HG03103 (cell line): ENCODE measurements around the gene SLC45A3.

ENCODE experiments used
- ATAC-seq: cut with Tn5 transposase; IDR thresholded peaks from one replicate; pipeline ENCODE4 v1.9.1; 2021; ENCODE audit warnings: low read depth; ENCODE audit not compliant: unreplicated experiment

SLC45A3 gene

GRCh38 chr1:205669341-205670149 lies 10.8 kb downstream of the SLC45A3 start:
- ATAC-seq, result peak; percentile 26

DNA sequence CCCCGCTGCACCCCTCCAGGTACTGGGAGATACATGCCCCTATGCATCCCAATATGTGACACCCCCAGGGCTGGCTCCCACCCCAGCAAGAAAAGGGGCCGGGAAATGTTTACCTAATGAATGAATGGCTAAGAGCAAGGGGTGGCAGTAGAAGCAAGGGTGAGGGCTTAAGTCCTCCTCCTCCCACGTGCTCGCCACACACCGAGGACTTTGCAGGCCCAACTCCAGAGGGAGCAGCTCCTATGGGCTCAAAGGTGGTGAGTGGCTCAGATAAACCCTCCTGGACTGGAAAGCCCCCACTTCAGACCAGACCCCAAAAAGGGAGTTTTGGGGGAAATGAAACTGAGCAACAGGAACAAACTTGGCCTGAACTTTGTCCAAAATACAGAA lies 11.4 kb downstream of the SLC45A3 start:
- peak; percentile 29 for ATAC-seq

- no peak for ATAC-seq
Observed at GRCh38 chr1:205667909-205668643, 12.2 kb downstream of the SLC45A3 start.

- no peak for ATAC-seq
Observed at GRCh38 chr1:205666372-205667166, 13.7 kb downstream of the SLC45A3 start.

- no peak for ATAC-seq
Observed at GRCh38 chr1:205665201-205666045, 14.9 kb downstream of the SLC45A3 start.

- no peak for ATAC-seq
Observed at GRCh38 chr1:205664399-205665017, 15.8 kb downstream of the SLC45A3 start.

GRCh38 chr1:205663286-205663936 lies 16.9 kb downstream of the SLC45A3 start:
- no peak for ATAC-seq

DNA sequence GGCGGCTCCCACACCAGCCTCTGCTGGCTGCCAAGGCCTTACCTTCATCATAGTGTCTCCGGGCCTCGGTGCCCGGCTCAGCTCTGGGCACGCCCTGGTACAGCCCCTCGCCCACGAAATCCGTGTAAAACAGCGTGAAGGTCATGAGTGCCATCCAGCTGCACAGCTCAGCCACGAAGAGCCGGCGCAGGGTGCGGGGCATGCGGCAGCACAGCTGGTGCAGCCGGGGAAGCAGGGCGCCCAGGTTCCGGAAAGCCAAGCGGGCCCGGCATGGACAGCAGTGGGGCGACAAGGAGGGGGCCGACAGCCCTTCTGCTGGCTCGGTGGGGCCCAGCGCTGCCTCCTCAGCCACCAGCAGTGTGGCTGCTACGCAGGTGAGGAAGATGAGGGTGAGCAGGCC lies 17.5 kb downstream of the SLC45A3 start:
- ATAC-seq, result no peak

DNA sequence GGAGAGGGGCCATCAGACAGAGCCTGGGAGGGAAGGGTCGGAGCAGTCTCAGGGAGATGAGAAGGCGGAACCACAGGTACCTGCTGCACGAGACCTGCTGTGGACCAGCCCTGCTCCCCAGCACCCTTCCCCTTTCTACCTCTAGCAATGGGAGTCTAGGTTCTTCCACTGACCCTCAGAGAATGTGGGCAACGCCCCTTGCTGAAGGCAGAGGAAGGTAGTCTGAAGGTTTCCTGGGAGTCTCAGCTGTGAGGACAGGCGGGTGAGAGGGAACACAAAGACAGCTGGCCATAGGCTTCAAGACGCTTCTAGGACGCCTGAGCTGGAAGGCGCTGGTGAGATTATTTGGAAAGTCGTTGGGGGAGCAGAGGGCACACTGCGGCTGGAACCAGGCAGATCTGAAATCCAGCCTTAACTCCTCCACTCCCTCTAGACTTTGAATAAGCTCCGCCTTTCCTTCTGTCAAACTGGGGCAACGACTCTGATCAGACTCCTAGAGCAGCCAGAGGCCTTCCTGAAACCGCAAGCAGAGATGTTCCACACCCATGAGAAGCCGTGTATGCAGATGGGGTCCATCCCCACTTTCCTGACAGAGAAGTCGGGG lies 18.1 kb downstream of the SLC45A3 start:
- no peak for ATAC-seq

DNA sequence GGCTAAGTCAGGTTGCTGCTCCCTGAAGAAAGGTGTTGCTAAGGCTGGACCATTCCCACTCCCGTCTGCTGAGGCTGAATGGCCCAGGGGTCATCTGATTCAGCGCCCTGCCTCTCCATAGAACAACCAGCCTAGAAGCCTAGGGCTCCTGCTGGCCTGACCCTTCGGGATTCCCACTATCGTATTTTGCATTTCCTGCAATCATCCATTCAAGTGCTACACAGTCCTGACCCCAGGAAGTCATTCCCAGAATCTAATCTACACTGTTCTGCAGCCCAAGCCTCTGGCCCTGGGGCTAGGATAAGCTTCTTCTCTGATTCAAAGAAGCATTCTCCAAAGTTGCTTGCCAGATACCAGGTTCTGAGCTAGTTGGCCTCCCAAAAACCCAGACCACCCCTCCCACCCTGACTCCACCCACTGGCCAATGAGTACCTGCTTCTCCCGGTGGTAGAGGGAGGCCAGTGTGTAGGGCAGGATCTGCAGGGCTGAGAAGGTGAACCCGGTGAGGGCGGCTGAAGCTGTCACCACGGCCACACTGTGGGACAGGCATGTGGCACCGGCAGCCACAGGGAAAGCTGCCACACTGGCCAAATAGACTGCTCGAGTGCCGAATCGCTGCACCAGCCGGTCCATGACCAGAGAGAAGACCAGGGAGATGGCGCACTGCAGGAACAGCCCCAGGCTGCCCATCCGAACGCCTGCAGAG lies 18.7 kb downstream of the SLC45A3 start:
- no peak for ATAC-seq

DNA sequence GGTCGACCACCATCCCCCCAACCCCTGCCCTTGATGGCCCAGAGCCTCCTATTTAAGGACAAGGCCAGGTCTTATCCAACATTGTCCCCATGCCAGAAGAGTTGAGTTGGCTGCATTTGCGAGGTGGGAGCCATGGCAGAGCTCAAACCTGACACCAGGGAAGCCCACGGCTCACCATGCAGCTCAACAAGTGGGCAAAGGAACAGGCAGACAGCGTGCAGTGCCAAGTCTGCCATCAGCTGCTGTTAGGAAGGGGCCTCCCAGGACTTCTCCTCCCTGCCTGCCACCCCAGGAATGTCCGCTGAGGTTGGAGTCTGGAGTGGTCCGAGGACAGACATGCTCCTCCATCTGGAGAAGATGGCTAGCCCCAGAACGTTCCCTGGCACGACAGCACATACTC lies 19.9 kb downstream of the SLC45A3 start:
- ATAC-seq, result no peak

DNA sequence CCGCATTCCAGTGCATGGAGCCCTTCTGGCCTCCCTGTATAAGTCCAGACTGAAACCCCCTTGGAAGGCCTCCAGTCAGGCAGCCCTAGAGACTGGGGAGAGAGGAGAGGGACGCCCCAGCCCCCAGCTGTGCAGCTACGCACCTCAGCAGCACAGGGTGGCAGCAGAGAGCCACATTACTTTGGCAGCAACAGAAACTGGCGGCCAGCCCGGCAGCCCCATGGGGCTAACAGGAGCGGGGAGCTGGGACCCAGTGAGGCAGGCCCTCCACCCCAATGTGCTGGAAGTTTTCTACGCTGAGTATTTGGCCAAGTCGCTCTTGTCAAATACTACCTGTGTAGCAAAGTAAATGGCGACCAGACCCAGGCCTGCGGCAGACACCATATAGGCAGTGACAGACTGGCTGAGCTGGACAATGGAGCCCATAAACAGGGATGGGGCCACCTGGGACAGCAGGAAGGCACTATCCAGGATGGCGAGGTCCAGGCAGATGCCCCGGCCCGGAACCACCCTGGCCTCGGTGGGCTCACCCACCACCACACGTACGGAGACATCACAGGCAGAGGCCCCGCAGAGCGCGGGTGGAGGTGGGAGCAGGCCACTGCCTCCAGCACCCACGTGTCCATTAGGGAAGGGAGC lies 21.2 kb downstream of the SLC45A3 start:
- peak; percentile 63 for ATAC-seq

DNA sequence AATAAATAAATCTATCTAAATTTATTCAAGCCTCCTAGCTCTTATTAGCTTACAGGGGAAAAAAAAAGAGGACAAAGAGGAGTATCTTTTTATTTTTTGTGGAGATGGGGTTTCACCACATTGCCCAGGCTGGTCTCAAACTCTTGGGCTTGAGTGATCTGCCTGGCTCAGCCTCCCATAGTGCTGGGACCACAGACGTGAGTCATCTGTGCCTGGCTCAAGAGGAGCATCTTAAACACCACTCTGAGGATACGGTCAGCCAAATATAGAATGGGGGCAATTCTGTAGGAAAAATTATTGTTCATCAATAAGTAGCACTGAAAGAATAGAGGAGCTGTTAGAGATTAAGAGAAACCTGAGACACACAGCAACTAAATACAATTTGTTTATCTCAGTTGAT lies 24.1 kb downstream of the SLC45A3 start:
- no peak for ATAC-seq

- no peak for ATAC-seq
Observed at GRCh38 chr1:205652984-205653383, 27.3 kb downstream of the SLC45A3 start.

DNA sequence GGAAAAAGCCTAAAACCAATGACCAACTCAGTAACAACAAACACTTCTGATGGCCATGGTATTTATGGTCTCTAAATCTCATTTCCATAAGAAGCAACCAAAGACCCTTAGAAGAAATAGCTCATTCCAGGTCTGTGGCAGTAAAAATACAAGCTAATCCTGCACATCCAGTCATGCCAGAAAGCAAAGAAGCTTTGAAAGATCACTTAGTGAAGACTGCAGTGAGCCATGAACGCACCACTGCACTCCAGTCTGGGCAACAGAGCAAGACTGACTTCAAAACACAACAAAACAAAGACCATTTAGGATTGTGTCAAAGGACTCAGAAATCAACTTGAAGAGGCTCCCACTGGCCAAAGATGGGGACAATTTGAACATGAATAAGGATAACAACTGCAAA lies 30.1 kb downstream of the SLC45A3 start:
- ATAC-seq, result no peak

DNA sequence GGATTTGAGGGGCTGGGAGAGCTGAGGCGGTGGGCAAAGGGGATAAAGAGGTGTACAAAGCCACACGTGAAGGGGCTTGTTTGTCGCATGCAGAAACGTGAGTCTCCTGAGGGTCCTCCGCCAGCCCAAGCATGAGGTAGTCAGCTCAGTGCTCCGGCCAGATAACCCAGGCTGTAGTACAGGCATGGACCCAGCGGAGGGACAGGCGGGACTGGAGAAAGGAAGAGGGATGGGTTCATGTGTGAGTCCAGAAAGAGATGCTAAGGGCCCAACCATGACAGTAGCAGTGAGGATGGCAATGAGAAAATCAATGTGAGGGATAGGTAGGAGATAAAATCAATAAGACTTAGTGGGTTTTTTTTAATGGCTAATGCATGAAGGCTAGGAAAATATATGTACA lies 34.8 kb downstream of the SLC45A3 start:
- no peak for ATAC-seq

DNA sequence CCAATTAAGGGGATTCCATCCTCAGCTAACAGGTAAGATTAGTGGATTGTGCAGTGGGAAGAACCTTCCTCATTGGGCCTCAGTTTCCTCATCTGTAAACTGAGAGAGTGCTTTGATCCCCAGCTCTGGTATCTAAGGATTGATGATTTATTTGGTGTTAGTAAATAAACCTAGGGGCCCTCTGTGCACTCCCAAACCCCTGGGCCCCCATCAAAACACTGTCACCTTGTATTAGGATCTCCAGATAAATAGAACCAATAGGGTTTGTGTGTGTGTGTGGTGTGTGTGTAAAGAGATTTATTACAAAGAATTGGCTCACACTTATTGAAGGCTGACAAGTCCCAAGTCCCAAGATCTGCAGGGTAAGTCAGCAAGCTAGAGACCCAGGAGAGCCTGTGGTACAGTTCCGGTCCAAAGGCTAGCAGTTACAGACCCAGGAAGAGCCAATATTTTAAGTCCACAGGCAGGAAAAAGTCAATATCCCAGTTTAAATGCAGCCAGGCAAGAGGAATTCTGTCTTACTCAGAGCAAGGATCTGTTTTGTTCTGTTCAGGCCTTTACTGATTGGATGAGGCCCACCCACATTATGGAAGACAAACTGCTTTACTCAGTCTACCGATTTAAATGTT lies 37.5 kb downstream of the SLC45A3 start:
- no peak for ATAC-seq
